Measurements from ENCODE around the gene ABCC3. TPM values are rescaled to one million over a fixed set of nuclear protein-coding genes. Genes with fewer than 3 reads are reported as not detected.

The ABCC3 gene
- total and polyA plus RNA-seq, 9 of the 15 experiments (the other 6 are each of a cell fraction or from before 2014, with no cell fraction given) = 0.03 to 1.6 (median 0.42) TPM; not detected in 5

GRCh38 chr17:50640686-50641351, 6.1 kb downstream of the ABCC3 start:
- Histone ChIP-seq H3K9me1 (ENCODE audit: control insufficient read depth, insufficient read depth, low read length) (no peaks in the 10 kb centered on the region), H3K9ac (ENCODE audit: insufficient read depth in 1 of 2, low read depth in 2 of 2, low read length in 2 of 2) (peak overlapping the region in 1 of 2 experiments; percentile 43; a peak in 1 of 4 replicates), H3K36me3 (ENCODE audit: control insufficient read depth, insufficient read depth, low read length) (no peaks in the 10 kb centered on the region), H3K9me3 (replicated peaks; ENCODE audit: control insufficient read depth, insufficient read depth, low read depth, low read length) (no peaks in the 10 kb centered on the region), H4K20me1 (replicated peaks; ENCODE audit: control insufficient read depth, insufficient read depth, low read length) (no peaks in the 10 kb centered on the region), H2AFZ (ENCODE audit: low read depth, low read length) (peak overlapping the region; percentile 35), H3K79me2 (ENCODE audit: control insufficient read depth, insufficient read depth, low read length) (no peaks in the 10 kb centered on the region), H3K4me3 (no peak overlapping the region), H3K4me2 (ENCODE audit: insufficient read depth, low read length) (peak overlapping the region; percentile 50; the same call in 1 of the 2 replicates), H3K27me3 (ENCODE audit: control insufficient read depth in 2 of 2, insufficient read depth in 2 of 2, low read length in 2 of 2) (peaks cover 0 to 10% of the 10 kb centered on the region in 2 experiments; a peak in 2 of 5 replicates), H3K4me1 (replicated peaks in 1 of 2; ENCODE audit: control insufficient read depth in 2 of 2, insufficient read depth in 2 of 2, low read length in 2 of 2) (peaks cover 14 to 20% of the 10 kb centered on the region in 2 experiments), H3K27ac (ENCODE audit: extremely low read depth, low read depth, low read length) (no peak overlapping the region; the same call in 2 of the 3 replicates)
- CTCF ChIA-PET (ENCODE audit: low intra/inter-chr PET ratio) = no interaction called here
- FAIRE-seq (peak; percentile 79), DNase-seq (ENCODE audit: extremely low read depth in 1 of 4, low spot score in 3 of 4) (peak in 3 of 4 experiments; percentile 61 to 79 (median 76)), ATAC-seq (peak; percentile 72)
- intact Hi-C loops (cut with micrococcal nuclease) (no loop called here), in situ Hi-C loops (cut with MboI) (no loop called here)
- POLR2A ChIA-PET = interaction anchor here (0.8 to 1.4 kb wide), 3 partner anchors 9 to 39 kb away, joined by 3 to 4 read pairs (median 3); no protein-coding TSS in a partner anchor
- 6% methylated on average over 12 of the region's 12 CpGs for WGBS (ENCODE audit: insufficient coverage, low coverage, missing lambda C conversion rate)
- BruUV-seq (replicated peaks) = no TSS peak
- TF ChIP-seq MEIS2 (IDR thresholded peaks at IDR 0.05; ENCODE audit: partially characterized antibody) = peak; percentile 75
- no peak; the same call in none of the 2 replicates for TF ChIP-seq C11orf30 (IDR thresholded peaks at IDR 0.05; ENCODE audit: low read depth)
- TF ChIP-seq ATF6 (CRISPR knock-in tag; IDR thresholded peaks at IDR 0.05) = no peak
- 0 out of 4 replicates have a peak, but pooled peaks of 1 of the 2 experiments have one; percentile 36 for TF ChIP-seq ZNF639 (CRISPR knock-in tag; conservative IDR thresholded peaks at IDR 0.05 in 1 of 2, IDR thresholded peaks at IDR 0.05 in 1 of 2)
- TF ChIP-seq TFAP4 (CRISPR knock-in tag; IDR thresholded peaks at IDR 0.05; ENCODE audit: borderline replicate concordance) = peak; percentile 85
- no peak for TF ChIP-seq UBTF (IDR thresholded peaks at IDR 0.05; ENCODE audit: borderline replicate concordance in 1 of 2, low read depth in 2 of 2, low read length in 2 of 2)
- 0 out of 2 replicates have a peak, but pooled peaks have one; percentile 64 for TF ChIP-seq HDAC2 (IDR thresholded peaks at IDR 0.05)
- TF ChIP-seq NFE2 (IDR thresholded peaks at IDR 0.05; ENCODE audit: low read depth) = peak; percentile 54
- TF ChIP-seq TARDBP (IDR thresholded peaks at IDR 0.05) = peak; percentile 55; the same call in 1 of the 2 replicates
- TF ChIP-seq JUND (IDR thresholded peaks at IDR 0.05; ENCODE audit: borderline replicate concordance, low read depth, low read length) = peak; percentile 21; the same call in 1 of the 2 replicates
- peak; percentile 50; the same call in 1 of the 3 replicates for TF ChIP-seq JUND (tag; IDR thresholded peaks at IDR 0.05; ENCODE audit: borderline replicate concordance, low read depth, low read length)
- 0 out of 2 replicates have a peak, but pooled peaks have one; percentile 52 for TF ChIP-seq ATF7 (IDR thresholded peaks at IDR 0.05)
- TF ChIP-seq NR2C2 (CRISPR knock-in tag; IDR thresholded peaks at IDR 0.05) = no peak
- TF ChIP-seq NR2C2 (tag; IDR thresholded peaks at IDR 0.05) = peak; percentile 80
